A549 (cell line): ENCODE results near the gene SEC14L6.

Source experiments
- CBX8 ChIP-seq: fragments of 200-600 bp; sonication (generic); IDR thresholded peaks from 2 replicates; pipeline ENCODE4 v1.6.1; 2016
- CTCF ChIP-seq: fragments of >200 bp; sonication (Bioruptor Twin); formaldehyde crosslinking; IDR thresholded peaks from 3 replicates; pipeline ENCODE4 v1.5.1; 2016
- EP300 ChIP-seq, 2 experiments: fragments of >200 bp; sonication (Bioruptor Twin); formaldehyde crosslinking; IDR thresholded peaks; 2 replicates in 1 of 2; 3 replicates in 1 of 2; pipeline ENCODE4 v1.6.1; 2016 to 2017
- KDM1A ChIP-seq: fragments of 200-600 bp; sonication (generic); IDR thresholded peaks from 2 replicates; pipeline ENCODE4 v1.6.1; 2016; ENCODE audit warnings: low read depth, mild to moderate bottlenecking
- MAX ChIP-seq: IDR thresholded peaks from 2 replicates; pipeline ENCODE4 v1.6.1; 2012
- PHF8 ChIP-seq: fragments of 200-600 bp; sonication (generic); IDR thresholded peaks from 2 replicates; pipeline ENCODE4 v1.6.1; 2016; ENCODE audit warnings: low read depth, mild to moderate bottlenecking, antibody characterized with exemption, moderate library complexity, borderline replicate concordance
- RARB ChIP-seq: fragments of 250-450 bp; sonication (Bioruptor Pico); IDR thresholded peaks from 2 replicates; pipeline ENCODE4 v1.8.0; 2021; ENCODE audit warnings: mild to moderate bottlenecking, moderate library complexity
- REST ChIP-seq: fragments of 200-600 bp; sonication (generic); IDR thresholded peaks from 2 replicates; pipeline ENCODE4 v1.6.1; 2016; ENCODE audit warnings: antibody characterized with exemption, mild to moderate bottlenecking, moderate library complexity
- RFX5 ChIP-seq: fragments of 450-650 bp; IDR thresholded peaks from 2 replicates; pipeline ENCODE4 v1.7.1; 2014; ENCODE audit warnings: antibody characterized with exemption, mild to moderate bottlenecking, moderate library complexity

GRCh38 chr22:30523646-30524489, 22.7 kb downstream of the SEC14L6 start:
- no peak for TF ChIP-seq RFX5
- no peak for TF ChIP-seq RARB (CRISPR knock-in tag)
- TF ChIP-seq CTCF, result no peak
- TF ChIP-seq CBX8, result no peak
- TF ChIP-seq EP300 (IDR thresholded peaks at IDR 0.05), result no peak
- TF ChIP-seq MAX, result no peak
- TF ChIP-seq PHF8, result no peak
- no peak for TF ChIP-seq KDM1A
- no peak for TF ChIP-seq REST
